DMS 273 (cell line): Measurements from ENCODE around the gene KDM5A.
"Not testable (repeated sequence)": the region's sequence is repeated elsewhere in the genome, so short reads cannot be mapped to it uniquely, and the experiment has no call there.

Source experiments
- DNase-seq: peaks from one replicate; lab custom pipeline; 2025; ENCODE audit not compliant: unreplicated experiment; lab: John Stamatoyannopoulos, UW

KDM5A gene

GRCh38 chr12:241266-241665, 147.9 kb downstream of the KDM5A start:
- DNase-seq = no peak

DNA sequence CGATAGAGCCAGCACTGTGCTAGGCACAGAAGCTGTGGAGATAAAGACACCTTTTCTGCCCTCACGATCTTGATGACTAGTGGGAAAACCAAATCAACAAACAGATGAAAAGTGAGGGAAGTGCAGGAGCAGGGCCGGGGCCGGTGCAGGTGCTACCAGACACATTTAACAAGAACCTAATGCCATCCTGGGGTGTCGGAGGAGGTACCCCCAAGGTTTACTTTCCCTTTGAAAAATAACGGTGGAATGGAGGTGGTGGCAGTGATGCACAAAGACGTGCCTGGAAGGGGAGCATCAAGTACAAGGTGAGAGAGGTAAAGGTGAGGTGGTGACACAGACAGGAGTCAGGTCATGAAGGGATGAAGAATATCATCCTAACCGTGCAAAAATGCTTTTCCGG, 148.6 kb downstream of the KDM5A start:
- no peak for DNase-seq

DNA sequence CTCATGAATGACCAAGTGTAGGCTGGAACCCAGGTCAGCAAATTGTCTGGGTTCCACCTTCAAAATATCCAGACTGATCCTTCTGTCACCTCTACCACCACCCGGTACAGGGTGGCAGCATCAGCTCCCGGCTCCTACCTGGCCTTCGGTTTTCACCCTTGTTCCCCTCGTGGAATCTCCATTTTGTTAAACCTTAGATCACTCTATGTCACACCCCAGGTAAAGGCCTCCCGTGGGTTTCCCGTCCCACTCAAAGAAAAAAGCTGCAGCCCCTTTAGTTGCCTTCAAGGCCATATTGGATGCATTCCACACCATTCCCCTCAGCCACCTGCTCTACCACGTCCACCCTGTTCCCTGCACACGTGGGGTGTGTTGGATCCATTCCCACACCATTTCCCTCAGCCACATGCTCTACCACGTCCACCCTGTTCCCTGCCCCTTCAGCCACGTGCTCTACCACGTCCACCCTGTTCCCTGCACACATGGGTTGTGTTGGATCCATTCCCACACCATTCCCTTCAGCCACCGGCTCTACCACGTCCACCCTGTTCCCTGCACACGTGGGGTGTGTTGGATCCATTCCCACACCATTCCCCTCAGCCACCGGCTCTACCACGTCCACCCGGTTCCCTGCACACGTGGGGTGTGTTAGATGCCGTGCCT, 150.3 kb downstream of the KDM5A start:
- DNase-seq = no peak

DNA sequence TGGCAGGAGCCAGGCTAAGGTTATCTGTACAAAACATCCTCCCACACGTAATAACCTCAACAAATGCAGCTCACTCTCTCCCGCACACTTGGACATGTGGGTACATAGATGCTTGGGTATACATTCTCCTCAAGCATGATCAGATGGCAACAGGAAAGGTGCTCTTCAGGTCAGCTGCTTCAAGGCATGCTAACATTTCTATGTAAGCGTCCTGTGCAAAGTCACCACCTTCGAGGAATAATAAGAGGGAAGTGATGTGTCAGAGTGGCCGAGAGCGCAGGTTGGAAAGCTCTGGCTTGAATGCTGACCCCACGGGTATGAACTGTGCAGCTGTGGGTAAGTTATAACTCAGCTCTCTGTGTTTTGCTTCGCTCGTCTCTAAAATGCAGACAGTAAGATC, 151.0 kb downstream of the KDM5A start:
- no peak for DNase-seq

DNA sequence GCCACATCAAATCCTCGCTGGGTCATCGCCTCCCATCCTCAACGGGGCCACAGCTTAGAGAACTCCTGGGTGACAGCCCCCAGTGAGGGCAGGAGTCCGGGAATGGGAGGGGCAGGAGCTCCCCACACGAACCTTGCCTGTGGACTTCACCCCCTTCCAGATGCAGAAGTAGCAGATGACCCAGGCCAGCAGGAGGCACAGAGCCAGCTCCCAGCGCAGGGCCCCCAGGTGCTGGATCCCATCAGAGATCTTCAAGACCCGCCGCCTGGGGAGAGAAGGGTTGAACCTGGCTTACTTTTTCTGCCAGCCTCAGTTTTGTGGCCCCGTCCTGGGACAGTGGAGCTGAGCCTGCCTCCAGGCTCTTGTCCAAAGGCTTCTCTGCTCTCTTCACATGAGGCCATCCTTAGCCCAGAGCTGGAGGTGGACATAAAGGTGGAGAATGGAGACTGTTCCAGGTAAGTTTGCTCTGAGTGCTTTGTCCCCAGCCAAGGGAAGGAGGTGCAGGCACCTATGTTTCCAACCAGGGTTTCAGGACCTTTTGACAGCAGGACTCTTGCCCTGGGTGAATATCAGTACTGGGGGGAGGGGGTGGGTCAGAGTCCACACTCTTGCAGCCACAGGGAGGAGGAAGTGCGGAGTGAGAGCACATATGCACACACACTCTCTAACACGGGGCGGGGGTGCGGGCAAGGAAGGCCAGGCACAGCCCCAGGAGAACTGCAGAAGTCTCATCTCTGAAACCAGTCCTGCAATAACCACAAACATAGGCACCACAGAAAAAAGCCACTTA, 151.9 kb downstream of the KDM5A start:
- DNase-seq = no peak

DNA sequence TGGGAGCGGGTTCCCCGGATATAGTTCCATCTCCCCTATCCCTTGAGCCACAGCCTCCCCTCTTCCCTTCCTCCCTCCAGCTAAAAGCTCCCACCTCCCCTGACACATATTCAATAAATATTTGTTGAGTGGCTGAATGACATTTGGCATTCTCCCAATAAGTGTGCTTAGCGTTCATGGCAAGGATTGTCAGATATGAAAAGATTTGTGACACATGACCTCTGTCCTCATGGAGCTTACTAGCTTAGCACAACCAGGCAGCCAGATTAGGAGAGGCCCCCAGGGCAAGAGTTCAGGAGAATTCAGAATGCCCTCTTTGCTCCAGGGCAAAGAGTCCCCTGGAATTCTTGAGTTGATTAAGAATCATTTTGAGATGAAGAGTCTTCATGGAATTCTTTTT, 152.7 kb downstream of the KDM5A start:
- DNase-seq = no peak

DNA sequence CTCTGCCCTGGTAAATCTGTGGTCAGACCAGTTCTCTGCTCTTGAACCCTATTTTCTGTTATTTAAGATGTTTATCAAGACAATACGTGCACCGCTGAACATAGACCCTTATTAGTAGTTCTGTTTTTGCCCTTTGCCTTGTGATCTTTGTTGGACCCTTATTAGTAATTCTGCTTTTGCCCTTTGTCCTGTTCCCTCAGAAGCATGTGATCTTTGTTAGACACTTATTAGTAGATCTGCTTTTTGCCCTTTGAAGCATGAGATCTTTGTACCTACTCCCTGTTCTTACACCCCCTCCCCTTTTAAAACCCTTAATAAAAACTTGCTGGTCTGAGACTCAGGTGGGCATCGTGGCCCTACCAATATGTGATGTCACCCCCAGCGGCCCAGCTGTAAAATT, 153.2 kb downstream of the KDM5A start:
- not testable (repeated sequence) for DNase-seq

- DNase-seq = no peak
Observed at GRCh38 chr12:234891-235415, 154.2 kb downstream of the KDM5A start.

DNA sequence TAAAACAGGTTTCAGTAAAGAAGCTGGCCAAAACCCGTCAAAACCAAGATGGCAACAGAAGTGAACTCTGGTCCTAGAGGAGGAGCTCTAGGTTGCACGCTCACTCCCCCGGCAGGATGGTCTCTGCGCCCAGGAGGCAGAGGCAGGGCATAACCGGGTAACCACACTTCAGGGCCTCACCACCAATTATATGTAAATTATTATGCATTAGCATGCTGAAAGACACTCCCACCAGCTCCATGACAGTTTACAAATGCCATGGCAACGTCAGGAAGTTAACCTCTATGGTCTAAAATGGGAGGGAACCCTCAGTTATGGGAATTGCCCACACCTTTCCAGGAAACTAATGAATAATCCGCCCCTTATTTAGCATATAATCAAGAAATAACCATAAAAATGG, 155.1 kb downstream of the KDM5A start:
- no peak for DNase-seq

DNA sequence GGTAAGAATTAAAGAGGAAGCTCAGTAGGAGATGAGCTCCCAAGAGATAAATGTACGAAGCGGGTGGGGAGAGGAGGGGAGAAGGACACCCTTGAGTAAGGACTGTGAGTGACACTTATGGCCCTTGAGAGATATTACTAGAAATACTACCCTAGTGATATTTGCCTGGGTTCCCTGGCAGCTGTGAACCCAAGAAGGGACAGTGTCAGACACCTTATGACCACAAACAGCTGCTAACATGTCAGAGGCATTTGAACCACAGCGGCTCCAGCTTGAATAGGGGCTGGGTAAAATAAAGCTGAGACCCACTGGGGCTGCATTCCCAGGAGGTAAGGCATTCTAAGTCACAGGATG, 155.5 kb downstream of the KDM5A start:
- DNase-seq = no peak

- DNase-seq = peak; percentile 78
Observed at GRCh38 chr12:232731-233614, 156.1 kb downstream of the KDM5A start.

DNA sequence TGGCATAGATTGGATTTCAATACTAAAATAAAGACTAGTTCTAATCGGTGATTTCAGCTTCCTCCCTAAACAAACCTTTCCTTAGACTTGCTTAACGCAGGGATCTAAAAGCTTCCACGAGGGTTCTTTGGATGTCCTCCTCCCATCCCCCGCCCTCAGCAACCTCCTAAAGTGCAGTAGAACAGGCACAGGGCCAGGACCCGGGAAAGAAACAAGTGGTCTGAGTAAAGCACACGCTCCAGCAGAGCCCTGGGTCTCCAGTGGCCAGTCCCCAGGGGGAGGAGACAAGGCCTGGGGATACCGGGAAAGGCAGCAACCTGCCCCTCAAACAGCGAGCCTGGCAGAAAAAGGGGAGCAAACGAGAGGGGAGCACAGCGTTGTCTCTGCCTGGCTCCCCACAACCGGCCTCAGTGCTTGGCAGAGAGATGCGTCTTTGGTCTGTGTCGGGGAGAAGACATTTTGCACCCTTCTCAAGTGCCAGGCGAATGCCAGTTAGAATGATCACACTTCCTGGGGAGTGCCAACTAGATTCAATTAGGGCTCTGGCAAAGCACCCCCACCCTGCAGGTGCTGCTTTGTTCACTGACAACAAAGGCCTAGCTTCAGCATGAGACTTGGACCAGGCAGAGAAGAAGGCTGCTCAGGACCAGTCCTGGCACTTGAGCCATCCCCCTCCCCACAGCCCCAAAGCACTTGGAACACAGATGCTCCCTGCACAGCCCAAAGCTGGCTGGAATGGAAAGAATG, 158.0 kb downstream of the KDM5A start:
- no peak for DNase-seq
